C4-2B (cell line): ENCODE data around the gene LRTM1.

Experiments
- H3K27ac ChIP-seq: fragments of 450-650 bp; 2 replicates; pipeline ENCODE4 v1.5.1; 2017
- CTCF ChIP-seq: fragments of 450-650 bp; conservative IDR thresholded peaks from 2 replicates; pipeline ENCODE4 v1.5.1; 2017; ENCODE audit warnings: mild to moderate bottlenecking
- ZFX ChIP-seq: fragments of 450-650 bp; IDR thresholded peaks from 2 replicates; pipeline ENCODE4 v1.6.1; 2017

Gene LRTM1

GRCh38 chr3:54873059-54874010 lies 54.5 kb downstream of the LRTM1 start:
- H3K27ac ChIP-seq = no peak overlapping the region
- TF ChIP-seq ZFX (no peak), CTCF (no peak)

- TF ChIP-seq CTCF (no peak), ZFX (no peak)
- H3K27ac ChIP-seq = no peak overlapping the region
Observed at GRCh38 chr3:54871867-54872266, 56.0 kb downstream of the LRTM1 start.

- TF ChIP-seq ZFX = no peak
- peak; percentile 62 for TF ChIP-seq CTCF
Observed at GRCh38 chr3:54870423-54870822, 57.4 kb downstream of the LRTM1 start.

More at GRCh38 chr3:54870423-54870822, 57.4 kb downstream of the LRTM1 start:
- H3K27ac ChIP-seq = no peak overlapping the region
